Measurements from ENCODE around the gene LCN6.

LCN6 gene

GRCh38 chr9:136746155-136746490 lies 2.2 kb downstream of the LCN6 start:
- Histone ChIP-seq H3K4me2 (ENCODE audit: low read depth, low read length, poor library complexity, severe bottlenecking) (no peak overlapping the region), H3F3A (ENCODE audit: low read depth) (no peaks in the 10 kb centered on the region)

DNA sequence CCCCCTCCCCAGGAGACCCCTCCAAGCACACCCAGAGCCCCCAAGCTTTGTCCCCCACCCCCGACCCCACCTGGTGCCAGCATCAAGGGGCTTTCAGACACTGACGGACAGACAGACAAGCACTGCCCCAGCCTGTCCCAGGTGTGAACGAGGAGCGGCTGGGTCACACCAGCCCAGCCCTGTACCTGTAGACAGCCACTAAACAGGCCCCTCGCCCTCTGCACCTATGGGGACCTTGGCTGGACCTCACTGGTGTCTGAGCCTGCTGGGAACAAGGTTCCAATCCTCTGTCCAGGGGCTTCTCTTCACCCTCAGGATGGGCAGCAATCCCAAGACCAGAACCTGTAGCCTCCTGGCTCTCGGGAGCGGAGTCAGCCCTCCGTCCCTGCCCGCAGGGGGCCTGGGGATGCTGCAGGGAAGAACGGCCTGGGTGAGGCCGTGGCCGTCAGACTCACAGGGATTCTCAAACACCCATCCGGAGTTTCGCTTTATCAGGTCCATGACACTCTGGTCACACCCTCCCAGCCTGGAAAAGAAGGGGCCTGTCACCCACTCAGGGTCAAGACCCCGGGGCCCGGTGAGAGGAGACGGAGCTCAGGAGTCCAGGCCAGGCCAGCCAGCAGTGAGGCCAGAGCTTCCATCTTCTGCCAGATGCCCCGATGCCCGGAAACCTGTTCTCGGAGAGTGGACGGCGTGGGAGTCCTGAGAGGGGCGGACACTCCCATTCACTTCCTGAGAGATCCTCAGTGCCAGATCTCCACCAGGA lies 2.8 kb downstream of the LCN6 start:
- H3F3A ChIP-seq (ENCODE audit: low read depth), result no peaks in the 10 kb centered on the region
- no peaks in the 10 kb centered on the region for H3K36me3 ChIP-seq (ENCODE audit: insufficient read depth, low read length)
- no peaks in the 10 kb centered on the region for H4K20me1 ChIP-seq (ENCODE audit: insufficient read depth, low read length, poor library complexity, severe bottlenecking)
- no peak overlapping the region for H3K4me3 ChIP-seq (ENCODE audit: low read length, poor library complexity, severe bottlenecking)
- no peaks in the 10 kb centered on the region for H3K79me2 ChIP-seq (ENCODE audit: insufficient read depth, low read length)
- H3K9me2 ChIP-seq (replicated peaks; ENCODE audit: low read depth, low read length), result no peaks in the 10 kb centered on the region
- H3K9ac ChIP-seq (ENCODE audit: low read depth, low read length, poor library complexity, severe bottlenecking), result no peak overlapping the region
- TF ChIP-seq CTCF (conservative IDR thresholded peaks at IDR 0.05; ENCODE audit: low read length) (no peak), EZH2phosphoT487 (IDR thresholded peaks at IDR 0.05; ENCODE audit: borderline replicate concordance) (no peak)
- no peaks in the 10 kb centered on the region for H3K4me1 ChIP-seq (ENCODE audit: insufficient read depth, low read length, poor library complexity, severe bottlenecking)
- no peaks in the 10 kb centered on the region for H3K9me3 ChIP-seq (ENCODE audit: insufficient read depth, low read depth, low read length)
- no peak overlapping the region for H3K4me2 ChIP-seq (ENCODE audit: low read depth, low read length, poor library complexity, severe bottlenecking)
- H3K27me3 ChIP-seq (ENCODE audit: insufficient read depth, low read length, poor library complexity, severe bottlenecking), result no peaks in the 10 kb centered on the region
- H2AFZ ChIP-seq (ENCODE audit: low read length), result no peak overlapping the region

More at GRCh38 chr9:136746155-136746490, 2.2 kb downstream of the LCN6 start:
- no peak overlapping the region for H3K4me3 ChIP-seq (ENCODE audit: low read length, poor library complexity, severe bottlenecking)
- no peak overlapping the region for H2AFZ ChIP-seq (ENCODE audit: low read length)
- no peaks in the 10 kb centered on the region for H3K9me2 ChIP-seq (replicated peaks; ENCODE audit: low read depth, low read length)
- no peaks in the 10 kb centered on the region for H4K20me1 ChIP-seq (ENCODE audit: insufficient read depth, low read length, poor library complexity, severe bottlenecking)
- H3K4me1 ChIP-seq (ENCODE audit: insufficient read depth, low read length, poor library complexity, severe bottlenecking), result no peaks in the 10 kb centered on the region
- no peaks in the 10 kb centered on the region for H3K36me3 ChIP-seq (ENCODE audit: insufficient read depth, low read length)
- H3K9me3 ChIP-seq (ENCODE audit: insufficient read depth, low read depth, low read length), result 0 out of 2 replicates have a peak, but pooled peaks cover under 1% of the 10 kb centered on the region
- H3K27me3 ChIP-seq (ENCODE audit: insufficient read depth, low read length, poor library complexity, severe bottlenecking), result no peaks in the 10 kb centered on the region
- TF ChIP-seq CTCF (conservative IDR thresholded peaks at IDR 0.05; ENCODE audit: low read length), result no peak
- TF ChIP-seq EZH2phosphoT487 (IDR thresholded peaks at IDR 0.05; ENCODE audit: borderline replicate concordance), result no peak
- H3K79me2 ChIP-seq (ENCODE audit: insufficient read depth, low read length), result no peaks in the 10 kb centered on the region
- no peak overlapping the region for H3K9ac ChIP-seq (ENCODE audit: low read depth, low read length, poor library complexity, severe bottlenecking)

- Histone ChIP-seq H3K27me3 (ENCODE audit: insufficient read depth, low read length, poor library complexity, severe bottlenecking) (no peaks in the 10 kb centered on the region), H2AFZ (ENCODE audit: low read length) (no peak overlapping the region), H3K4me1 (ENCODE audit: insufficient read depth, low read length, poor library complexity, severe bottlenecking) (no peaks in the 10 kb centered on the region), H4K20me1 (ENCODE audit: insufficient read depth, low read length, poor library complexity, severe bottlenecking) (no peaks in the 10 kb centered on the region), H3K9me3 (ENCODE audit: insufficient read depth, low read depth, low read length) (no peaks in the 10 kb centered on the region), H3K9me2 (replicated peaks; ENCODE audit: low read depth, low read length) (no peaks in the 10 kb centered on the region), H3K79me2 (ENCODE audit: insufficient read depth, low read length) (no peaks in the 10 kb centered on the region), H3F3A (ENCODE audit: low read depth) (no peaks in the 10 kb centered on the region), H3K4me3 (ENCODE audit: low read length, poor library complexity, severe bottlenecking) (no peak overlapping the region), H3K9ac (ENCODE audit: low read depth, low read length, poor library complexity, severe bottlenecking) (no peak overlapping the region), H3K36me3 (ENCODE audit: insufficient read depth, low read length) (no peaks in the 10 kb centered on the region), H3K4me2 (ENCODE audit: low read depth, low read length, poor library complexity, severe bottlenecking) (no peak overlapping the region)
- TF ChIP-seq EZH2phosphoT487 (IDR thresholded peaks at IDR 0.05; ENCODE audit: borderline replicate concordance) (no peak), CTCF (conservative IDR thresholded peaks at IDR 0.05; ENCODE audit: low read length) (no peak)
These were observed 3.6 kb downstream of the LCN6 start for GRCh38 chr9:136744773-136745172.

Data from Loucy (cell line).